Lower leg skin (tissue), 4 donors: ENCODE data around the gene IFNA6. TPM values are rescaled to one million over a fixed set of nuclear protein-coding genes. Genes with fewer than 3 reads are reported as not detected.
"Not testable (repeated sequence)": the region's sequence is repeated elsewhere in the genome, so short reads cannot be mapped to it uniquely, and the experiment has no call there.

ENCODE experiments used
- DNase-seq, 2 donors: peaks; one replicate each; pipeline ENCODE4 v3.0.0-alpha.2; 2019; ENCODE audit warnings: low spot score in 2 of 2
- H3K4me3 ChIP-seq: fragments of 200-600 bp; sonication (generic); 2 replicates; pipeline ENCODE4 v1.5.1; 2017; ENCODE audit warnings: mild to moderate bottlenecking, low read depth; ENCODE audit not compliant: poor library complexity, severe bottlenecking
- POLR2A ChIP-seq, 2 donors: fragments of 450-650 bp; IDR thresholded peaks; one replicate each; pipeline ENCODE4 v1.6.1; 2016 to 2017; ENCODE audit warnings: antibody characterized with exemption in 2 of 2, mild to moderate bottlenecking in 1 of 2, moderate library complexity in 1 of 2
- WGBS, 2 donors: methylation state at CpG; one replicate each; pipeline ENCODE4 v1.1.5; 2018; 5-methylcytosine and 5-hydroxymethylcytosine counted together
- intact Hi-C: fragments of 100-400 bp; cut with DNase I; formaldehyde crosslinking; loops from one replicate; pipeline ENCODE4 v1.15.0; 2023; ENCODE audit warnings: low total_unique reads
- total RNA-seq, 4 donors: library from RNA; depleted of rRNA; stranded (reverse); fragments of >200 nt; gene quantifications; one replicate each; pipeline ENCODE4 v1.1.0, GENCODE V29; 2016
- TF ChIP-seq, protein P1 (sequence below), 3 donors: fragments of 450-650 bp; IDR thresholded peaks; one replicate each; pipeline ENCODE4 v1.5.1; 2016; ENCODE audit warnings: antibody characterized with exemption in 3 of 3, mild to moderate bottlenecking in 3 of 3, moderate library complexity in 2 of 3

The IFNA6 gene
- total RNA-seq, 4 donors from 2014 or later = not detected

DNA sequence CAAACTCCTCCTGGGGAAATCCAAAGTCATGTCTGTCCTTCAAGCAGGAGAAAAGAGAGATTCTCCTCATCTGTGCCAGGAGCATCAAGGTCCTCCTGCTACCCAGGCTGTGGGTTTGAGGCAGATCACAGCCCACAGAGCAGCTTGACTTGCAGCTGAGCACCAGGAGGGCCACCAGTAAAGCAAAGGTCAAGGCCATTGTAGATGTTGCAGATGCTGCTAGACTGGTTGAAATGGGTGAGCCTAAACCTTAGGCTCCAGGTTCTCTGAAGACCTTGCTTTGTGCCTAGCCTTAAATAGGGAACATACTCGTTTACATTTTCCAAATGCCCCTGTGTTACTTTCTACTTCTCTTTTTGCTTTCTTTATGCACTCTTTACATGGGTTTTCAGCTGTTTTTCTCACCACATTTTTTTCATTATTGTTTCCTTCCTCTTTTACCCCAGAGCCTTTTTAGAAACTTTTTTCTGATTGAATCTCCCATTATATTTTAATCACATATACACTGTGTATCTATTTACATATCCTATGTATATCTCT is 34.5 kb upstream of the IFNA6 start, which contains the start of gene IFNA2:
Gene IFNA2 (minus strand): TSS at position 268 of the 540 bp plus-strand sequence. CDS start 69 bp downstream, at position 199.
- H3K4me3 ChIP-seq = no peak within 1 kb of the TSS
- 48 to 52% methylated on average over 1 of the region's 1 CpG for WGBS, 2 donors
- no peak for DNase-seq
- intact Hi-C loops = no loop called here
- TF ChIP-seq, protein P1, sequence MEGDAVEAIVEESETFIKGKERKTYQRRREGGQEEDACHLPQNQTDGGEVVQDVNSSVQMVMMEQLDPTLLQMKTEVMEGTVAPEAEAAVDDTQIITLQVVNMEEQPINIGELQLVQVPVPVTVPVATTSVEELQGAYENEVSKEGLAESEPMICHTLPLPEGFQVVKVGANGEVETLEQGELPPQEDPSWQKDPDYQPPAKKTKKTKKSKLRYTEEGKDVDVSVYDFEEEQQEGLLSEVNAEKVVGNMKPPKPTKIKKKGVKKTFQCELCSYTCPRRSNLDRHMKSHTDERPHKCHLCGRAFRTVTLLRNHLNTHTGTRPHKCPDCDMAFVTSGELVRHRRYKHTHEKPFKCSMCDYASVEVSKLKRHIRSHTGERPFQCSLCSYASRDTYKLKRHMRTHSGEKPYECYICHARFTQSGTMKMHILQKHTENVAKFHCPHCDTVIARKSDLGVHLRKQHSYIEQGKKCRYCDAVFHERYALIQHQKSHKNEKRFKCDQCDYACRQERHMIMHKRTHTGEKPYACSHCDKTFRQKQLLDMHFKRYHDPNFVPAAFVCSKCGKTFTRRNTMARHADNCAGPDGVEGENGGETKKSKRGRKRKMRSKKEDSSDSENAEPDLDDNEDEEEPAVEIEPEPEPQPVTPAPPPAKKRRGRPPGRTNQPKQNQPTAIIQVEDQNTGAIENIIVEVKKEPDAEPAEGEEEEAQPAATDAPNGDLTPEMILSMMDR (IDR thresholded peaks at IDR 0.05) = no peak
- no peak for TF ChIP-seq POLR2A (IDR thresholded peaks at IDR 0.05)

DNA sequence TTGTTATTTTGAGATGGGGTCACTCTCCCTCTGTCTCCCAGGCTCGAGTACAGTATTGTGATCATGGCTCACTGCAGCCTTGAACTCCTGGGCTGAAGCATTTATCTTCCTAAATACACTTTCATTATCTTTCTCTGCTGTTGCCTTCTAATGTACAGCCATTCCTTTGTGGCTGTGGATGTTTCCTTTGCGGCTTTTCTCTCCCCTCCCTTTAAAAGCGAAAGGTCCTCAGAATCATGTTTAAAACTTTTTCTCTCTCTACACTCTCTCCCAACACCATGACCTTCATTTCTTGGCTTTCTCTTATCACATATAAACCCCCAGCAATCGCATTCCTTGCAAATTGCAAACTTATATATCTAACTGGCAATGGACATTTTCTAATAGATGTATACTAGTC is 32.9 kb upstream of the IFNA6 start:
- no peak overlapping the region for H3K4me3 ChIP-seq
- intact Hi-C loops = no loop called here
- TF ChIP-seq, protein P1 (IDR thresholded peaks at IDR 0.05) = no peak
- TF ChIP-seq POLR2A (IDR thresholded peaks at IDR 0.05) = no peak
- no peak for DNase-seq
- 76 to 80% methylated on average over 4 of the region's 4 CpGs for WGBS, 2 donors

DNA sequence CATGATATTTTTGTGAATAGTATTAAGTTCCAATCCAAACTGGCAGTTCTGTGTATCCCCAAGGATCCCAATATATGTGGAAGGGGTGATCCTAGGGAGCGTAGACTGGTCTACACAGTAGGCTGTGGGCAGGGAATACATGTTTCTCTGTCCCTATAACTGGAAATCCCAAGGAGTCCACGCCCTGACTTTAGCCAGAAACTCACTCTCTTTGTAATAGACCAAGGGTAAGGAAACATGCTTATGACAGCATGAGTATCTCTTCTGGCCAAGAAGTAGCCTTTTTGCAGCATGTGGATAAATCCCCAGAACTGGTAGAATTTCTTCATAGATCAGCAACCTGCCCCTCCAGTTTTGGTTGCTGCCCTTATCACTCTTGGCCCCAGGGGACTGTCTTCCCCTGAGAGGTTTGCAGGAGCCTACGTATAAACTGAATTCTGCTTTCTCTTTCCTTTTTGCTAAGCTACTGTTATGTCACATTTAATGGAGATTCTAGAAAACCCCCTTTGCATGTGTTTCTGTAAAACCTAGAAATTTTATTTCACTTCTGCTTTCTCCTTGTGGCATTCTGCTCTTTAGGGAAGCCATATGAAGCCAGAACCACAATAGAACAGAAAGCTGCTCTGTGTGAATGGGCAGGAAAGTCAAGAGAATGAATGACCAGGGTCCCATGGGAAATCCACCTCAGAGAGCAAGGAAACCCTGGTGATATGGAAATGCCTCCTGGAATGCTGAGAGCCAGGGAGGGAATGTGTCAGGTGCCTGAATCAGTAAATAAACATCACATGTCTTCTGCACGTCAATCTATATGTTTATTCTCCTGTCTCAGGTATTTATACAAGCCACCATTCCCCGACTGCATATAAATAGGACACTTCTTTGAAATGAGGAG is 31.0 kb upstream of the IFNA6 start:
- intact Hi-C loops = no loop called here
- H3K4me3 ChIP-seq = no peak overlapping the region
- DNase-seq = no peak
- 45 to 51% methylated on average over 5 of the region's 5 CpGs for WGBS, 2 donors
- TF ChIP-seq POLR2A (IDR thresholded peaks at IDR 0.05) = no peak
- TF ChIP-seq, protein P1 (IDR thresholded peaks at IDR 0.05) = no peak

DNA sequence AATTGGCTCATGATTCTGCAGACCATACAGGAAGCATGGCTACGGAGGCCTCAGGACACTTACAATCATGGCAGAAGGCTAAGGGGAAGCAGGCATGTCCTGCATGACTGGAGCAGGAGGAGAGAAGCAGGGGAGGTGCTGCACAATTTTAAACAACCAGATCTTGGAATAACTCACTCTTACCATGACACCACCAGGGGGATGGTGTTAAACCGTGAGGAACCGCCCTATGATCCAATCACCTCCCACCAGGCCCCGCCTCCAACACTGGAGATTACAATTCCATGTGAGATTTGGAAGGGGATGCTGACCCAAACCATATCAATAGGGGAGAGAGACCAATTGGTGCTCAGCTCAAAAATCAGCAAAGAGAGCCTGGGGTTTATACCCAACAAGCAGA is 20.8 kb upstream of the IFNA6 start:
- H3K4me3 ChIP-seq, DNase-seq, intact Hi-C loops: not testable (repeated sequence)
- 61 to 76% methylated on average over 4 of the region's 4 CpGs for WGBS, 2 donors

DNA sequence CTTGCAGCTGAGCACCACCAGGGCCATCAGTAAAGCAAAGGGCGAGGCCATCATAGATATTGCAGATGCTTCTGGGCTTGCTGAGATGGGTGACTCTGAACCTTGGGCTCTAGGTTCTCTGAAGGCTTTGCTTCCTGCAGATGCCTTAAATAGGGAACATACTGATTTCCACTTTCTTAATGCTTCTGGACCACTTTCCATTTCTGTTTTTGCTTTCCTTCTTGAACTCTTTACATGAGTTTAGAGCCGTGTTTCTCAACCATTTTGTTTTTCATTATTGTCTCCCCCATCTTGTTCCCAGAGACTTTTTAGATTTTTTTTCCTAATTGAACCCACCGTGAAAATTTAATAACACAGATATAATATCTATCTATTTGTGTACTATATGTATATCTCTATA is 17.3 kb upstream of the IFNA6 start, which contains the start of gene IFNA13:
Gene IFNA13 (minus strand): TSS at position 101 of the 400 bp plus-strand sequence. CDS start 47 bp downstream, at position 54.
- 86 to 89% methylated on average over 3 of the region's 3 CpGs for WGBS, 2 donors
- no peak within 1 kb of the TSS for H3K4me3 ChIP-seq
- no peak for DNase-seq
- intact Hi-C loops = no loop called here
- TF ChIP-seq, protein P1 (IDR thresholded peaks at IDR 0.05) = no peak
- TF ChIP-seq POLR2A (IDR thresholded peaks at IDR 0.05) = no peak

DNA sequence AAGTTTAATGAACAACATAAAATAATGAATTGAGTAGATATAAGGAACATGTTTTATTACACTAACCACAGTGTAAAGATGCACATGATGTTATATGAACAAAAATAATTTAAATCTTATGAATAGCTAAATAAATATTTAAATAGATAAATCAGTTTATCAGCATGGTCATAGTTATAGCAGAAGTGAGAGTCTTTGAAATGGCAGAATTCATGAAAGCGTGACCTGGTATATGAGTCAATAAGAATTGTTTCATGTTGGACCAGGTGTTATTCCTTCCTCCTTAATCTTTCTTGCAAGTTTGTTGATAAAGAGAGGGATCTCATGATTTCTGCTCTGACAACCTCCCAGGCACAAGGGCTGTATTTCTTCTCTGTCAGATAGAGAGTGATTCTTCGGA is 16.5 kb upstream of the IFNA6 start:
- H3K4me3 ChIP-seq, DNase-seq, intact Hi-C loops: not testable (repeated sequence)
- WGBS, 2 donors = 83 to 85% methylated on average over 2 of the region's 2 CpGs
